Myocyte (in vitro differentiated cells): ENCODE data around the gene MFN2. TPM values are rescaled to one million over a fixed set of nuclear protein-coding genes. Genes with fewer than 3 reads are reported as not detected.

Experiments used
- DNase-seq: peaks from one replicate; pipeline ENCODE4 v3.0.0-alpha.2; 2012; ENCODE audit warnings: low read depth
- microRNA-seq: library from miRNA; unstranded; fragments of <30 nt; microRNA quantifications from one replicate; pipeline ENCODE4, GENCODE V29; 2016
- total RNA-seq: library from RNA; depleted of rRNA; stranded (reverse); fragments of >200 nt; gene quantifications from 2 replicates; pipeline ENCODE4 v1.2.3, GENCODE V29; 2014

MFN2 gene
- total RNA-seq, 1 donor from 2014 or later, result 76.1 TPM

DNA sequence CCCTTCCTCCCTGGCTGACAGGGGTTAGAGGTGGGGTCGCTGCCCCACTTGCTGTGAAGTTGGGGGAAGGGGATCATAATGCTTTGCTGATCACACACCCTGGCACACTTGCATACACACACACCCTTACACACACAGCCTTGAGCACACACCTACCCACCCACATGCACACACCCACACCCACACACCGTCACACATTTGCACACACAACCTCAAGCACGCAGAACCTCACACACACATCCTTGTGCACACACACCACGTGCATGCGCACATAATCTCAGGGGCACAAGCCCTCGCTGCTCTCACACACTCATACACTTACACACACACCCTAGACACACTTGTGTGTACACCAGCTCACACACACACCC, 66.5 kb downstream of the MFN2 start:
- no peak for DNase-seq

GRCh38 chr1:12047120-12047876, 67.1 kb downstream of the MFN2 start:
- peak; percentile 84 for DNase-seq

DNA sequence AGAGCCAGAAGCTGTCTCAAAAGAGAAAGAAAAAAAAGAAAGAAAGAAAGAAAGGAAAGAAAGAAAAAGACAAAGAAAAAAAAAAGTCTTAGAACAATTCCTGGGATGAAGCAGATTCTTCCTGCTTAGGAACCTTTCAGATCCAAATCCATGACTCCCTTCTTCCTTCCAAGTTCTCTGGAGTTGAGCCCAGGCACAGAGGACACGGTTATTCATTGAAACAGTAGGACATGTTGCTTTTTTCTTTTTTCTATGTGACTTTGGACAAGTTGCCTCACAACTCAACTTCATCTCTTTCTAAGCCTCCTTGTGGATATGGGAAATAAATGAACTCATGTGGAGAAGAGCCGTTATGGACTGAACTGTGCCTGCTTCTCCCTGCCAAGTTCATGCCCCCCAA, 68.1 kb downstream of the MFN2 start:
- no peak for DNase-seq

DNA sequence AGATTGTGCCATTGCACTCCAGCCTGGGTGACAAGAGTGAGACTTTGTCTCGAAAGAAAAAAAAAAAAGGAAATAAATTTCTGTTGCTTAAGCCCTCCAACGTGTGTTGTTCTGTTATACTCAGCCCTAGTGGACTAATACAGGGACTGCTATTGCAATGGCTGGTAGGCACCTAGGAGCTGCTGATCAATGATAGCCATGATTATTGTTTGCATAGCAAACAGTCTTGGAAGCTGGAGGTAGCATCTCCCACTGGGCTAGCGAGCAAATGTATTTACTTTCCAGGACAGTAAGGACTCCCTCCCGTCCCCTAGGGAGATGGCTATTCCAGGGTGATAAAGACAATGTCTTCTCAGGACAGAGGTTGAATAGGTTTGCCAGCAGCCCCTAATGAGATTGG, 69.4 kb downstream of the MFN2 start:
- DNase-seq, result no peak

- no peak for DNase-seq
Measured at GRCh38 chr1:12051361-12051760, 71.1 kb downstream of the MFN2 start.

DNA sequence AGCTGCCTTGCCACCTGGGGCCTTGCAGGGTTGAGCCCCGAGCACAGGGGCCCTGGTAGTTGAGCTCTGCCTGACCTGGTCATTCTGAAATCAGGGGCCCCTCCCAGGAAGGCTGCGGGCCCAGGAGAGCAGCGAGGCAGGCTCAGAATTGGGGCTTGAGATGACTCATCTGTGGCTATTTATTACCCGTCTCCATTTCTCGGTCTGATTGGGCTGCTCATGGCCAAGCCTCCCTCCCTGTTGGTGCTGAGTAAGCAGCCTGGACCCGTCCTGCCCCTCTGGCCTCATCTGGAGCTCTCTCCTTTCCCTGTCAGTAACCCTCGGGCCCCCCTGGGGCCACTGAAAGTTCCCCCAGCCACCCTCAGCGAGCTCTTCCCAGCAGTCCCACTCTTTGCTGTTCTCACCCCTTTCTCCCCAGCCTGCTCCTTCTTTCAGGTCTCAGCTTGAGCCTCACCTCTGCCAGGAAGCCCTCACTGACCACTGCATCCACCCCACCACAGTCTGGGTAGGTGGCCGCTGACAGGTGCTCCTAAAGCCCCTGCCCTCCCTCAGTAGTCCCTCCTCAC, 71.8 kb downstream of the MFN2 start:
- peak; percentile 87 for DNase-seq

- no peak for DNase-seq
Measured at GRCh38 chr1:12052997-12053686, 72.9 kb downstream of the MFN2 start.

- no peak for DNase-seq
Measured at GRCh38 chr1:12053752-12054548, 73.7 kb downstream of the MFN2 start.

DNA sequence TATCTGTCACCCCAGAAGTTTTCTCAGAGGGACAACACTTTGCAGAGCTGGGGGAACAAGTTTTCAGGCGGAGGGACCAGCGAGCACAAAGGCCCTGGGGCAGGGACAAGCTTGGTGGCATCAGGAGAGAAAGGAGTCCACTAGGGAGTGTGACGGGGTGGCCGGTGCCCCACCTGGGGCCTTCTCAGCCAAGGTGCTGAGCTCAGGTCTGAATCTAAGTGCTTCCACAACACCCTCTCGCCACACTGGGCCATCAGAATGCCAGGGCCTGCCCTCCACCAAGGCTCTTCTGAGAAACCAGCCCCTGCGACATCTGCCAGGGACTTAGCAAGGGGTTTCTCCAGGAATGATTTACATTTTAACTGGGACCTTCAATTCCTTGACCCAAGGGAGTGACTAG, 75.0 kb downstream of the MFN2 start:
- no peak for DNase-seq

- DNase-seq, result no peak
Measured at GRCh38 chr1:12056331-12056841, 76.1 kb downstream of the MFN2 start.

DNA sequence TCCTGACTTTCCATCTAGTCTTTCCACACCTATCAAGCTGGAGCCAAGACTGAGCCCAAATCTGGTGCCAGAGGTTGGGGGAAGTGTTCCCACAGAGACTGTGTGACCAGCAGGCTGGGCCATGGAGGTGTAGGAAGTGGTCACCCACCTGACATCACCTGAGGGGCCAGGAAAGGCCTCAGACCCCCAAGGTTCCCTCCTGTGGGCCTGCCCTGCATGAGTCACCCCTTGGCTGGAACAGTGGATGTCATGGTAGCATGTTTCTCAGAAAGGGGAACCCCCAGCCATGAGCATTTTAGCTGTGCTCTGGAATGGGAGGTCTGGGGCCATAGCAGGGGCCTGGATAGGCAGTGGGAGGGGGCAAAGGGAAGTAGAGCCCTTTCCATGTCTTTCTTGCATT, 77.1 kb downstream of the MFN2 start:
- no peak for DNase-seq

- DNase-seq, result no peak
Measured at GRCh38 chr1:12057940-12058687, 77.9 kb downstream of the MFN2 start.

DNA sequence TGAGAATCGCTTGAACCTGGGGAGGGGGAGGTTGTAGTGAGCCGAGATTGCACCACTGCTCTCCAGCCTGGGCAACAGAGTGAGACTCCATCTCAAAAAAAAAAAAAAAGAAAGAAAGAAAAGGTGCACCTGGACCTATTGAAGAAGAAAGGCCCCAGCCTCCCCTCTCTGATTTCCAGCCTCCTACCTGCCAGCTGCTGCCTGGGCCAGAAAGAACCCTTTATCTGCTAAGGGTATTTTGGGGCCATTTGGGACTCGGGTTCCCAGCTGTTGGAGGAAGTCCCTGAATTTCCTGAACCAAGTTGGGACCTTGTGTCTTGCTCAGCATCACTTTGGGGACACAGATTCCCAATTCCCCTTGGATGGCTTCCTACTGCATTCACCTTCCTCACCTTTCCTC, 79.0 kb downstream of the MFN2 start:
- DNase-seq, result no peak

- DNase-seq, result no peak
Measured at GRCh38 chr1:12059722-12060464, 79.6 kb downstream of the MFN2 start.

GRCh38 chr1:12060500-12060899, 80.3 kb downstream of the MFN2 start:
- no peak for DNase-seq

Small RNAs within 50 kb of the gene (microRNA-seq; reads per million reads assigned to microRNA genes)
- not detected for gene MIR6729

Other genes starting within 250 kb of the MFN2 start
- gene AGTRAP, start 244.3 kb upstream of the MFN2 start, total RNA-seq, result 34.1 and 44.5 TPM in 2 replicates
- 4.8 and 5.1 TPM in 2 replicates for gene C1orf167, start 218.3 kb upstream of the MFN2 start, total RNA-seq
- gene MTHFR, start 174.5 kb upstream of the MFN2 start, total RNA-seq, result 32.5 and 39.6 TPM in 2 replicates
- 16.0 and 22.2 TPM in 2 replicates for gene CLCN6, start 174.3 kb upstream of the MFN2 start, total RNA-seq
- gene NPPA, start 132.7 kb upstream of the MFN2 start, total RNA-seq, result 0.47 and 1.3 TPM in 2 replicates
- gene NPPB, start 121.5 kb upstream of the MFN2 start, total RNA-seq, result not detected in 2 replicates
- gene KIAA2013, start 54.0 kb upstream of the MFN2 start, total RNA-seq, result 102 and 105 TPM in 2 replicates
- 144 and 152 TPM in 2 replicates for gene PLOD1, start 45.7 kb upstream of the MFN2 start, total RNA-seq
- 40.2 and 43.7 TPM in 2 replicates for gene MIIP, start 39.1 kb downstream of the MFN2 start, total RNA-seq
- gene TNFRSF8, start 82.9 kb downstream of the MFN2 start, total RNA-seq, result 0.16 TPM in 1 of 2 replicates, not detected in the other
- 0.26 and 1.3 TPM in 2 replicates for gene TNFRSF1B, start 186.5 kb downstream of the MFN2 start, total RNA-seq
- gene VPS13D, start 249.6 kb downstream of the MFN2 start, total RNA-seq, result 19.2 and 23.0 TPM in 2 replicates